Left hindlimb (tissue), 1 donor: Measurements from ENCODE around the gene NKD1.
A peak's percentile ranks its signal among the peaks of the same experiment; 100 is the strongest.

ENCODE experiments used
- DNase-seq: peaks from one replicate; pipeline ENCODE4 v3.0.0-alpha.2; 2018

Gene NKD1

DNA sequence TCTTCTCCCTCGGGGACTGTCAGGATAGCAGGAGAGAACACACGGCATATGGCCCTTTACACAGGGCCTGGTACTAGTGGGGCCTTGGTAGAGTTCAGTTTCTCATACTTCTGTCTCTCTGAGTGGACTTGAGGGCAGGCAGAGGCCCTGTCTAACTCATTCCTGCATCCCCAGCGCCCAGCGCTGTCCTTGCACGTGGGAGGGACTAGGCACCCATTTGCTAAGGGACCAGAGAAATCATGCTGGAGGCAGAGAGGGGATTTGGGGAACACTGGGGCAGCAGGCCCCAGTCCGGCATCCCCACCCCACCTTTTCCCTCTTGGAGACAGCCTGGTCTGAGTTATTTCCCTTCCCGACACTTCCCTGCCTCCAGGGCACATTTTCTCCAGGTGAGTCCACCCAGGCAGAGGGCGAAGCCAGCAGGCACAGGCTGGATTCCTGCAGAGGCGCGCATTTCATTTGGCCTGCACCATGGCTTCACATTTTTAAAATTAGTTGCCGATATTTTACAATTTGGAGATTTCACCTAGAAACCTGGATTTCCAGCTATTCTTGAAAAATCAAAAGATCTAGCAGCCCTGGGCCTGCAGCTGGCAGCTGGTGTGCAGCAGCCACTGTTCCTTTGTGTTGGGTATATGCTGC is 9.7 kb upstream of the NKD1 start:
- DNase-seq, result no peak

DNA sequence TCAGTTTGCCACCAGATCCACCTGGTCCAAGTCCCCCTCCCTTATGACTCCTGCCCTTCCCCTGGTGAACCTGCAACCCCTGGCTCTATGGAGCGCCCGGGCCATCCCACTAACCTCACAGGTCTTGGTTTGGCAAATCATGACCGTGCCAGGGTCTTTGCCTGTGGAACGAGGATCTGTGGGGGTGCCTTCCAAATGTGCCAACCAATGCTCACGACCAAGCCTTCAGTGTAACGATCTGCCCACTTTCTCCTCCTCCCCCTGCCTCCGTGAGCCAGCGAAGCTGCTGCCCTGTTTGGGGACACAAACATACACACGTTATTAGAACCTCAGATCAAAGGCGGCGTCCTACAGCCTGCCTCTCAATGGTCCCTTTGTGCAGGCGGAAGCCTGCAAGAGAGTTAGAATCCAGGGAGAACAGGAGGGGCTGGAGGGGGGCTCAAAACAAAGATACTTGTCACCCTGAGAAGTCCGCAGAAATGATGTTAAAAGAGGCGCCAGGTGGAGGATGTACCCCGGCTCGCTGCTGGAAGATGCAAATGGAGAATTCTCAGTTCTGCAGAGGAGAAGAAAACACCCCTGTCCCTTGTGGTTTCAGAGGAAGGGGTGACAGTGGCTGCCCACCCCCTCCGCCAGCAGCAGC is 9.0 kb upstream of the NKD1 start:
- DNase-seq, result no peak

DNA sequence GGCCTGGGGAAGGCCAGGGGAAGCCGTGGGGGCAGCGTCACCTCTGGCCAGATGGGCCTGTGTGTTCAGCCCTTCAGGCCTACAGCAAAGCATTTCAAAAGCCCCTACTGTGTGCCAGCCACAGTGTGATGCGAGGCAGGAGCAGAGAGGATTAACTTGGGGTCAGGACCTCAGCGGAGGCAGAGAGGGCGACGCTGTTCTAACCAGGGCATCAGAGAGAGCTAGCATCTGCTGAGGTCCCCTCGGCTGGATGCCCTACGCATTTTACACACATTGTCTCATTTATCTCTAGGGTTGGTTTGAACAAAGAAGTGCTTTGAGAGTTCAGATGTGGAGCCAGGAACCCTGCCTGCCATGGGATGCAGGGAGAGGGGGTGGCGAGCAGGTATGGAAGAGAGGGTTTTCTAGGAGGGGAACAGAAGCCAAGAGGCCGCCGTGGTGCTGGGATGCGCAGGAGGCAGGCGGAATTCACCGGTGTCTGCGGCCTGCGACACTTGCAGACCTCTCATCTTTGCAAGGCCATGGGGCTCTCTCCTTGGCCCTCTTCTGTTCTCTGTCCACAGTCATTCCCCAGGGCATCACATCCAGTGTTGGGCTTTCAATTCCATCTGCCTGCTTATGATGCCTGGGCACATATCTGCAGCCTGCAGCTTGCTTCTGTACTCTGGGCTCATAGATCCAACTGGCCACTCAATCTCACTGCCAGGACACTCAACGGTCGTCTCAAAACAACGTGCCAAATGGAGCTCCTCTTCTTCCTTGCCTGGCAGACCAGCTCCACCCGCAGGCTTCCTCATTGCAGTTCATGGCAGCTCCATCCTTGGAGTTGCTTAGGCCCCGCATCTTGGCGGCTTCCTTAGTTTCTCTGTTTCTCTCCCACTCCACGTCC is 8.1 kb upstream of the NKD1 start:
- DNase-seq, result no peak

DNA sequence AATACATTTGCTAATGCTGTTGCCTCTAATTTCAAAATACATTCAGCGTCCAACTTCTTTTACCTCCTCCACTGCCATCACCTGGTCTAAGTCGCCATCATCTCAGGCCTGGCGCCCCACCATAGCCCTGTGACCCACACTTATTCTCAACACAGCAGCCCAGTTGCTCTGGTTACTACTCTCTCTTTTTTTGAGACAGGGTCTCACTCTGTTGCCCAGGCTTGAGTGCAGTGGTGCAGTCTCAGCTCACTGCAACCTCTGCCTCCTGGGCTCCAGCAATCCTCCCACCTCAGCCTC is 7.5 kb upstream of the NKD1 start:
- no peak for DNase-seq

DNA sequence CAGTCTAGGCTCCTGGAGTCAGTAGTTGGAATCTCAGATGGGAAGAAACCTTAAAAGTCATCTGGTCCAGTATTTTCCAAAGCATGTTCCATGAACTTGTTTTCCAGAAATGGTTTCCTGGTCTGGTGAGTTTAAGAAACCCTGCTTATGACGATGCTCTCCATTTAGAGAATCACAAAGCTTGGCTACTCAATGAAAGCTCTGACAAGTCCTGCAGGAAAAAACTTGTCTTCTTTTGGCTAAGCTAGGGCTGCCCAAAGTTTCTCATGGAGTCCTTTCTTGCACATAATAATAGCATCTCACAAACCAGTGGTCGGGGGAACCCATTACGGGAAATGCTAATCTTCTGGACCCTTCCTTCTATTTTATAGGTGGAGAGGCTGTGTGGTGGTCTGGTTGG is 5.5 kb upstream of the NKD1 start:
- DNase-seq, result no peak

DNA sequence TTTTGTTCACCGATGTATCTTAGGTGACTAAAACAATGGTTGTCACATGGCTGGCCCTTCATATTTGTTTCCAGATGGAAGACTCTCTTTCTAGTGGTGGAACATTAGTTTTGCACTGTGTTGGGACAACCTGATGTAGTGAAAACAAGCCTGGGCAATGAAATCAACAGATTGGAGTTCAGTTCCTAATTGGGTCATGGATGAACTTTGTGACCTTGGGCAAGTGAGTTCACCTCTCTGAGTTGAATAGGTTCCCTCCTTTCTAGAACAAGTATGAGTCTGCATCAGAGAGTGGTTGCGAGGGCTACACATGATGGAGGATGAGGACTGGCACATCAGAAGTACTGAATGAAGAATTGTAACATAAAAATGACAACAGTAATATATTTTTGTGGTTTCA is 2.1 kb upstream of the NKD1 start:
- no peak for DNase-seq

DNA sequence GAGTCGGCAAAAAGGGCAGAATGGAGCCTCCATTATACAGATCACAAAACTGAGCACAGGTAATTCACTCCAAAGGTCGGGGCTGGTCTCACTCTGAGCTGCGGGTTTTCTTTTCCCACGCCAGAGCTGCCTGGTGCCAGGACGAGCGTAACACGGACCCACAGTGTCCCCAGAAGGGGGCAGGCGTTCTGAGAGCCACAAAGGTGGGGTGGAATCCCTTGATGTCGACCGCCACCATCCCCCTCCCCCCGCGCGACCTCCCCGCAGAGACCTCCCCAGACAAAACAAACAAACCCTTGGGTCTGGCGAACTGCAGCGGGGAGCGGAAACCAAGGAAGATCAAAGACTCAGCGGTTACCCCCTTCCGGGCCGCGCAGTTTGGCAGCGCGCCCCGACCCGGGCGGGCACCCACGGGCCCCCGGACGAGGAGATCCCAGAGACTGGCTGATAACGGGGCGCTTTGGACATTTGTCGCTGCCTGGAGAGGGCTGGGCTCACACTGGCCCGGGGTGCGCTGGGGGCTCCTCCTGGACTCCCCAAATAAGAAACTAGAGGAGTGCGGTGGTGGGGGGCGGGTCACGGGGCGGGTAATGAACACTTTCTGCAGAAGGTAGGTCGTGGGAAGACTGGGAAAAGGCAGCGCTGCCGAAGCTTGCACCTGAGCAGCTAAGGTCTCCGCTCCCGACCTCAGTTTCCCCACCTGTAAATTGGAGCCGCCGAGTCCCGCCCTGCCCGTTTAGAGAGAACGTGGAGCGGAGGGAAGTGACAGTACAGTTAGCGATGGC is 664 bp upstream of the NKD1 start:
- DNase-seq, result no peak

DNA sequence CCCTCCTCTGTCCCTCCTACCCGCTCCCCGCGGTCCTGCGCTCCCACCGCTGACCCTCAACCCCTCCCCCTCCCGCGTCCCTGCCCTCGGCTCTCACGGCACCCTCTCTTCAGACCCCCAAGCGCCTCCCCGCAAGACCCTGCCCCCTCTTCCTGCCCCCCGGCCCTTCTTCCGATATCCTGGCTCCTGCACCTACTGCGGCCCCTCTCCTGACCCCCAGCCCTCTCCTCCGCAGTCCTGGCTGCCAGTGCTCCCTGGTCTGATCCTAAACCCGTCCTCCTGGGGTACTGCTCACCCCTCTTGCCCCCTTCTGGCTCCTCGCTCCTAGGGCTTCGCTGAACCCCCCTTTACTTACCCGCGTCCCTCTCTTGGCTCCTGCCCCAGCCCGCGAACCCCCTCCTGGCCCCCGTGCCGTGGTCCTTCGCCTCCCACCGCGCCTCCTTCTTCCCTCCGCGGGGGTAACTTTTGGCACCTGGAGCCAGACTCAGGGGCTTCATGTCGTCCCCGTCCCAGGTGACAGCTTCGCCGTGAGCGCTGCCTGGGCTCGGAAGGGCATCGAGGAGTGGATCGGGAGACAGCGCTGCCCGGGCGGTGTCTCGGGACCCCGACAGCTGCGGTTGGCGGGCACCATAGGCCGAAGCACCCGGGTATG is 839 bp downstream of the NKD1 start:
- DNase-seq, result no peak

DNA sequence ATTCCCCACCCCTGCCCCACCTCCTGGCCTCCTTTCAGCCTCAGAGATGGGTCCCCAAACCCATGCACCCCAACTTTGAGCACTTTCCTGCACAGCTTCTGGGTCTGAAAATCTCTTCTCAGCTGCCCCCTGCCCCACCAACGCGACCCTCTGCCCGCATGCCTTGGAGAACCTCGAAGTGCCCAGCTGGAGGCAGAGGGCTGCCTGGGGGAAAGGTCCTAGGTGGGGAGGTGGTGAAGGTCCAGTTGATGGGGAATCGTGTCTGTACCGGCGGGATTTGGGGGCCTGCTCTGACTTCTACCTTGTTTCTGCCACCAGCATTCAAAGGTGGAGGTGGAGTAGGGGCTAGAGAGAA is 1.3 kb downstream of the NKD1 start:
- no peak for DNase-seq

DNA sequence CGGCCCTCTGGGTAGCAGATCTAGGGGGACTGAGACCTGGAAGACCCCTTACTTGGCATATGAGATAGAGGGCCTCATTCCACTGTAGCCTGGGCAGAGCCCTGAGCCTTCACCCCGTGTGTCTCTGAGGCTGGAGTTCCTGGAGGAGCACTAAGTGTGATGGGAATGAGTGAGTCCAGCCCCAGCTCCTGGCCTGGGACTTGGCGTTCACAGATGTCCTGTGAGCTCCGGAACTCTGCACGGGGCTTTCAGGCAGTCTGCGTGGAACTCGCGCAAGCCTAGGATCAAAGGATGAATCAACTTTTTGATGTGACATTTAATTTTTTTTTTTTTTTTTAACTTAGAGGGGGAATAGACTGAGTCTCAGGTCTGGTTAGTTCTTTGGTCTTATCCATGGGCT is 1.8 kb downstream of the NKD1 start:
- no peak for DNase-seq

DNA sequence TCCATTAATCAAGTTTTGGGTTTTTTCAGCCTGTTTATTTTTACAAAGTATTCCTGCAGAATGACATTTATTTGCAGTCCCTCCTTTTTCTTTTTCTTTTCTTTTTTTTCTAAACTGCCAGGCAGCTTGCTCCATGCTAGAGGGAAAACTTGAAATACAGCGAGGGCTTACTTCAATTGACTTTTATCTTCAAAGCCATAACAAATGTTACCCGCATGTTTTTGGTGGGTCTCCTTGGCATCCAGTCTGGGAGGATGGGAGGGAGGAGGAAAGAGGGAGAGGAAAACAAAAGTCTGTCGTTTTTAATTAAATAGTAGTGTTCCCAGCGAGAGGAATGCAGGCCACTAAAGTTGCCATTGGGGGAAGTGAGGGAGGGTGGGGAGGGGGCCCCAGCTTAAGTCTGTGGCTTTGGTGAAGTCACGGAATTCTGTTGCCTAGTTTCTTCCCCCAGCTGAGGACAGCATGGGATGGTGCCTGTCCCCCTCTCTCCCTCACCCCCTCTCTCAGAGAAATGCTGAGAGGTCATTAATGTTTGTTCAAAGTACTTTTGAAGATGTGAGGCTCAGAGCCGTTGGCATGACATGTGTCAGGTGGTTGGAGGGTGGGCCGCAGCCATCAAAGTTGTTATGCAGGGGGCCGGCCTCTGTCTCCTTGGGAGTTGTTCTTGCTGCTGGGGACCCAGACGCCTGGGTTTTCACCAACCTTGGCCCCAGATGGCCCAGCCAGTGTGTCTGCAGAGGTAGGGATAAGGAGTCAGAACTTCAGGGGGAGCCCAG is 2.9 kb downstream of the NKD1 start:
- no peak for DNase-seq

DNA sequence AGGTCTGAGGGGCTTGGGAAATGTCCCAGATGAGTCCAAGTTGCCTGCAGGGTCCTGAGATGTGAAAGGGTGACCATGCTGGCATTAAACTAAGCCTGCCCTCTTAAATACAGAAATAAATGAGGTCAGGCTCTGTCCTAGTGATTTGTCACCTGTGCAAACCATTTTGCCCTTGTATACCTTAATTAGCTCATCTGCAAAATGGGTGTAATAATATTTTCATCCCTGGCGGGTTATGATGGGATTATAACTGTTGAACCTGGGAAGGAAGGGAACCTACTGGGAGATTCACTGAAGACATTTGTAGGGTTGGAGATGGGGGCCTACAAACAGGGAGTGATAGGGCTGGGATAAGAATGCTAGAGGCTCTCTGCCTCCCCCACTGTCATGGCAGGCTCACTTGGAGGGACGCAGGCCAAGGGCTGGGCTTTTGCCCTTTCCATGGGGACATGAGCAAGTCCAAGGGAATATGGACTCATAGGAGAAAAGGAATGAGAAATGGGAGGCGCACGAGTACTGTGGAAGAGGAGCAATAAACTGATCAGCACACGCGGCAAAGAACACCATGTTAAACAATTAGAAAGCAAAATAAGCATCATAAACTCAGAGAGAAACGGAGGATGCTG is 4.4 kb downstream of the NKD1 start:
- DNase-seq, result no peak

DNA sequence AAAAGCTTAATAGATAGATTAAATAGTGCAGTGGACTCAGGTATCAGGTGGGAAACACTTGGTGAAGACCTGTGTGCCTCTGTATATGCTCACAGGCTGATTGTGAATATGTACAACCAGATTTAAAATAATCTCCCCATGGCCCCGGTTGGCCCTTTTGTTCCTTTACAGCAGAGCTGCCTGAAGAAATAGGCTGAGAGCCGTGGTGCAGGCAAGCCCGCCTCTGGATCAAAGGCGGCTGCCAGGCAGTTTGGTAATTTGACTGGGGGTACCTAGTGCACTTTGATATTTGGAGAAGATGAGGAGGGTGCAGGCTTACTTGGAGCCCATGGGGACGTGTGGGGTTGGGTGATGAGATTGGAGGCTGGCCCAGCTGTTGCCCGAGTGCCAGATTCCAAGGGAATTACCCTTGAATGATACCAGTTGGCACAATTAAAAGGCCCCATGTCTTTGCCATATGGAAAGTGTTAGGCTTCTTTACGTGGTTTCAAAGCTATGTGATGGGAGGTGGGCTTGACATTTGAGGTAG is 5.0 kb downstream of the NKD1 start:
- no peak for DNase-seq

DNA sequence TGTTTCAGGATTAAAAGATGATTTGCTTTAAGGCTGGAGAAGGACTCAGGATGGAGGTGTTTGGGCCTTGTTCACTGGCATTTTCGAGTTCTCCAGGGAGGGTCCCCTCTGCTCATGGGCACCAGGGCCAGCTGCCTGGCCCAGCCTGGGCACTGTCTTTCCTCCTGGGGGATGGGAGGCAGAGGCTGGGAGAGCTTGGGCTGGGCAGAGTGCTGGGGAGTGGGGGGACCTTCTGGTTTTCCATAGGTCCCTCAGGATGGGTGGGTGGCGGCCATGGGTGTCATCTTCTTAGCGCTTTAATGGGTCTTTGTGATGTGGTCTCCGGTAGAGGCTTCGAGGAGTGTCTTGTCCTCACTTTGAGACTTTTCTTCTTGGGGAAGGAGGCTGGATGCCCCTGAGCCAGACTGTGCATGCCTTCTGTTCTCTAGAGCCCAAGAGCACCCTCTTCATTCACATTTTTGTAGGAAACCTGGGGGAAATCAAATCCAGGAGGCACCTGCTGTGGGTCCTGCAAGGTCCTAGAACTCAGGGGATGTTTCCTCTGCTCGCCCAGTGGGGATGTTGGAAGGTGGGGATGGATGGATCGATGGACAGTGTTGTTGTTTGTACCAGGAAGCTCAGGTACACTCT is 5.7 kb downstream of the NKD1 start:
- DNase-seq, result no peak

DNA sequence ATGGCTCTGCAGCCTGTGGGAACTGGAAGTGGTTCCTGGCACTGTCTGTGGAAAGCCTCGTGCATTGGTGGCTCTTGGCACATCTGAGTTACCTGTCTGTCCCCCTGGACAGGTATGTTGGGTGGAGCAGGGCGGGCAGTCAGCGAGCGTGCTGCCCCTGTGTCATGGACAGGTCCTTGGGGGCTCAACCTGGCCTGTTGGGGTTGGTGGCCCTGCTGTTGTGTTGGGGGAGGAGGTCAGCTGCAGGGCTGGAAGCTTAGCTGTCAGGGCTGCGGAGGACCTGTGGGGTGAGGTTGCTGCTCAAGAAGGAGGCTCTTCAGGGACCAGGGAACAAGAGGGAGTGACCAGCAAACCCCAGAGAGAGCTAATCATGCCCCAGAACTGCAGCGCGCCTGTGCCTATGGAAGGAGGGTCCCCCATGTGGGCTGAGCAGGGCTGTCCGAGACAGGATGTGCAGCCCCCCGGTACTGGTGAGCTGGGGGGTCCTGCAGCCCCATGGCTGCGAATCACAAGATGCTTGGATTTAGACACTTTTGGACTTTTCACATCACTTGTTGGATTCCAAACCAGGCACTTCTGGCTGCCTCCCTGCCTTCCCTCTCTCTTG is 7.2 kb downstream of the NKD1 start:
- no peak for DNase-seq

DNA sequence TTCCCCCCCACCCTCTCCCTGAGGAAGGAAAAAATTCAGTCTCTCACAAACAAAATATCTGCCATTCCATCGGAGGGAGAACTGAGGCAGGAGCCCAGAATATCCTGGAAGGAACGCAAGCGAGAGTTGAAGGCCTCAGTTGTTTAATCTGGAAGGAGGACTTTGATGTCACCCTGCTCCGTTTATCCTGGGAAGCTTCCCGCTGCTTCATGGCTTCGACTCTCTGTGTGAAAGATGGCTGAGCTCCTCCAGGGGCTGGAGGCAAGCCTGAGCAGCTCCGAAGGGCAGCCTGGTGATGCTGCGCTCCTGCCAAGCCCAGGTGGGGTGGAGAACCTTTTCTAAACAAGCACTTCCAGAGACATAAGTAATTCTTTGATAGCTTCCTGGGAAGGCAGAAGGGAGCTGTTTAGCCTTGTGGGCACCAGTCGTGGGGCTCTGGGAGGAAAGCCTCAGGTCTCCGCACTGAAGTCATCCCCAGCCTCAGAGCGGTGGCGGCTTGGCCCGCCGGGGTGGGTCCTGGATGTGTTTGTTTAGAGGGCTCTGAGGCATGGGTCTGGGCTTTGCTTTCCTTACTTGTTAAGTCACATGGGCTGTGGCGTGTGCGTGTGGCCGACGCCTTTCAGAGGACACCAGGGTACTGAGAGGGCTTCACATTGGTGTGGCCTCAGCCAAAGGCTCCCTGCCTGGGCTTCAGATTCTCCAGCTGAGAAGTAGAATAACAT is 7.9 kb downstream of the NKD1 start:
- peak; percentile 69 for DNase-seq

DNA sequence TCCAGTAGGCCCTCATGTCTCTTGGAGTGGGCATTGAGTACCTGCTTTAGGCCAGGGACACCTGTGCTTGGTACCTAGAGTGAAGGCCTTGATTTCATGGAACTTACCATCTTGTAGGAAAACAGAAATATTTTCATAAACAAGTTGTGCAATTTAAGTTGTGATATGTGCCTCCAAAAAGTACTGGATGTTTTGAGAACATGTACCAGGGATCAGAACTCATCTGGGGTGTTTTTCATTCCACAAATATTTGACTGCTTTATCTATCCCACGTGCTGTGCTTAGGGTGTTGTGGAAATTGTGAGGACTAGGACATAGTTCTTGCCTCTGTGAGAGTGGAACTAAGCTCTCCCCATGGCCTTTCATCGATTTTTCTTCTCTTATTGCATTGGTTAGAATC is 8.8 kb downstream of the NKD1 start:
- no peak for DNase-seq

DNA sequence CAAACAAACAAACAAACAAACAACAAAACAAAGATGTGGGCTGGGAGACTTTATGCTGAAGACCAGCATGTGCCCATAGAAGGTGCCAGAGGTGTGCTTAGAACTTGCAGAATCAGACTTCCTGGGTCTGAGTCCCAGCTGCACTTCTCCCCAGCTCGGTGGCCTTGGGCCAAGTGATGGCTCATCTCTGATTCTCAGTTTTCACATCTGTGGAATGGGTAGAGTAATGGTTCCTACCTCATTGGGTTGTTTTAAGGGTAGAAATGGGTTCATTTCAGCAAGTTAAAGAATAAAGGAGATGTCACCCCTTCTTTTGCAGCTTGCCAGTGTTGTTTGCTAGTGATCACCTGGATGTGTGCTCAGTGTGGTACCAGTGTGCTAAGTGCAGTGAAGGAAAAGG is 10.7 kb downstream of the NKD1 start:
- no peak for DNase-seq

DNA sequence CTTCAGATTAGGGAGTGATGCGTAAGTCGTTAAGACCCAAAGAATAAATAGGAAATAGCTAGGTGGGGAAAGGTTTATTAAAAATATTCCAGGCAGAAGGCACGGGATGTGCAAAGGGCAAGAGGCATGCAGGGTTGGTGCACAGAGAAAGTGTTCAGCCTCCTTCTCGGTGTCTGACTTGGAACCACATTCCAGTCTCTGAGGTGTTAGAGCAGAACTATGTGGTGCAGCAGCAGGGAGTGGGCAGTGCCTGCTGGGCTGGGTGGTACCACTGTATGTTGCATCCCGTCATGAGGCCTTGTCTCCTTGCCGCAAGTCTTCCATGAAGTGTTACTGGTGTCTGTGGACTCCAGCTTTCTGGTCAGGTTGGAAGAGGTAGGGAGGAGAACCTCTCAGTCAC is 11.1 kb downstream of the NKD1 start:
- DNase-seq, result no peak
